Measurements from ENCODE around the gene RBMXL2. TPM values are rescaled to one million over a fixed set of nuclear protein-coding genes. Genes with fewer than 3 reads are reported as not detected.

The RBMXL2 gene
- polyA plus RNA-seq, 1 donor (not counting 4 experiments of a cell fraction or from before 2014, with no cell fraction given) = not detected

DNA sequence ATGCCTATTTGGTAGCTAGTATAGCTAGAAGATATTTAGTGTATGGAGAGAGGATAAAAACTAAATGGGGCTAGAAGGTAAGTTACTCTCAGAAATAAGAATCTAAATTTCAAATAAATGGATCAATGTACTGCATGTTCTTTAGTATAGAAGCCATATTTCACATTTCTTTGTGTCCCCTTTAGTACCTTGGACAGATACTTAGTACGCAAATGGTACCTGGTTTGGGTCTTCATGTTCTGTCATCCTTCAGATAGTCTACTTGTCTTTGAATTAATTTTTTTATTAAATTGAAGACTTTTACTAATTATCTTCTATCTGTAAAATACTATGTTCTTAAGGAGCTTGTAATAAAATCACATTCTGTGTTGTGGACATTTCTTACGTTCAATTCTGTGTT lies 26.3 kb upstream of the RBMXL2 start:
- Histone ChIP-seq H3K9ac (ENCODE audit: control insufficient read depth, extremely low read depth, insufficient read depth, low read length) (no peak overlapping the region), H3K4me1 (ENCODE audit: control insufficient read depth, extremely low read depth, insufficient read depth, low read length) (no peaks in the 10 kb centered on the region), H3K79me2 (ENCODE audit: control insufficient read depth, insufficient read depth, low read length) (no peaks in the 10 kb centered on the region), H3K4me2 (ENCODE audit: control insufficient read depth, extremely low read depth, insufficient read depth, low read depth, low read length) (no peak overlapping the region), H3K9me3 (ENCODE audit: control insufficient read depth, low read depth, low read length) (no peaks in the 10 kb centered on the region), H3K36me3 (ENCODE audit: control insufficient read depth in 2 of 2, extremely low read depth in 1 of 2, insufficient read depth in 2 of 2, low read length in 2 of 2) (no peaks in the 10 kb centered on the region), H3K27ac (ENCODE audit: control insufficient read depth, insufficient read depth, low read length) (no peak overlapping the region), H4K20me1 (ENCODE audit: control insufficient read depth, extremely low read depth, insufficient read depth, low read length) (no peaks in the 10 kb centered on the region), H2AFZ (ENCODE audit: control insufficient read depth, low read length) (no peak overlapping the region), H3K27me3 (ENCODE audit: control insufficient read depth, extremely low read depth, insufficient read depth, low read length) (no peaks in the 10 kb centered on the region), H3K4me3 (ENCODE audit: control insufficient read depth in 2 of 3, extremely low read depth in 1 of 3, insufficient read depth in 2 of 3, low read depth in 1 of 3, low read length in 3 of 3) (no peak overlapping the region), H3K9me1 (ENCODE audit: control insufficient read depth, extremely low read depth, insufficient read depth, low read length) (no peaks in the 10 kb centered on the region)
- DNase-seq (ENCODE audit: low read depth, low spot score) = no peak
- dilution Hi-C loops (cut with MboI; ENCODE audit: extremely low pct_ligation_motif_present, low sequenced_read_pairs) = no loop called here
- TF ChIP-seq EZH2 (IDR thresholded peaks at IDR 0.05; ENCODE audit: low read length) = no peak
- TF ChIP-seq, protein P1, sequence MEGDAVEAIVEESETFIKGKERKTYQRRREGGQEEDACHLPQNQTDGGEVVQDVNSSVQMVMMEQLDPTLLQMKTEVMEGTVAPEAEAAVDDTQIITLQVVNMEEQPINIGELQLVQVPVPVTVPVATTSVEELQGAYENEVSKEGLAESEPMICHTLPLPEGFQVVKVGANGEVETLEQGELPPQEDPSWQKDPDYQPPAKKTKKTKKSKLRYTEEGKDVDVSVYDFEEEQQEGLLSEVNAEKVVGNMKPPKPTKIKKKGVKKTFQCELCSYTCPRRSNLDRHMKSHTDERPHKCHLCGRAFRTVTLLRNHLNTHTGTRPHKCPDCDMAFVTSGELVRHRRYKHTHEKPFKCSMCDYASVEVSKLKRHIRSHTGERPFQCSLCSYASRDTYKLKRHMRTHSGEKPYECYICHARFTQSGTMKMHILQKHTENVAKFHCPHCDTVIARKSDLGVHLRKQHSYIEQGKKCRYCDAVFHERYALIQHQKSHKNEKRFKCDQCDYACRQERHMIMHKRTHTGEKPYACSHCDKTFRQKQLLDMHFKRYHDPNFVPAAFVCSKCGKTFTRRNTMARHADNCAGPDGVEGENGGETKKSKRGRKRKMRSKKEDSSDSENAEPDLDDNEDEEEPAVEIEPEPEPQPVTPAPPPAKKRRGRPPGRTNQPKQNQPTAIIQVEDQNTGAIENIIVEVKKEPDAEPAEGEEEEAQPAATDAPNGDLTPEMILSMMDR (optimal IDR thresholded peaks at IDR 0.05 in 1 of 3, IDR thresholded peaks at IDR 0.05 in 1 of 3, conservative IDR thresholded peaks at IDR 0.05 in 1 of 3; ENCODE audit: extremely low read depth in 1 of 3, insufficient read depth in 2 of 3, low read length in 3 of 3) = no peak
- no peak for FAIRE-seq

DNA sequence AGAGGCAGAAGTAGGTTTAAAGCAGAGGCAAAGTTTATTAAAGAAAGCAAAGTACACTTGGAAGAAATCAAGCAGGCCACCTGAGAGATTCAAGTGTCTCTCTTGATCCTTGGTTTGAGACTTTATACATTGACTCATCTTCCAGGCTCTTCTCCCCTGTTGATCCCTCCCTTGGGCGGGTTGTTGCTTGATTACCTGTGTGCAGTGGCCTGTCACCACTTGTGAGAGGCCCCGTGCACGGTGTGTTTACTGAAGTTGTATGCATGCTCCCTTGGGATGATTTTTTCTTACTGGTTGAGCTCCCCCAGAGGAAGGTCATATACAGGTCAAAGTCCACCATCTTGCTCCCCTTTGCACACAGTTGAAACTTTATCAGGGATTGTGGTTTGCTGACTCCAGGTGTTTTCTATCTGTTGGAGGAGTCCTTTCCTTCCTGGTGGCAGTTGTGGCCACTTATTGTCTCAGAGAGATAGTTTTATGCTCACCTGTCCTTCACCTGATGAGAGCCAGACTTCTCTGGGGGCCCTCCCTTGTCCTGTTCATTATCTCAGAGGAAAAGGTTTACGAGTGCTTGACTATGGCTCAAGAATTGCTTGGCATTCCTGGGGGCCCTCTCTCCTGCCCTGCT lies 16.3 kb upstream of the RBMXL2 start:
- Histone ChIP-seq H3K27me3 (ENCODE audit: control insufficient read depth, extremely low read depth, insufficient read depth, low read length) (no peaks in the 10 kb centered on the region), H3K4me1 (ENCODE audit: control insufficient read depth, extremely low read depth, insufficient read depth, low read length) (no peaks in the 10 kb centered on the region), H3K36me3 (ENCODE audit: control insufficient read depth in 2 of 2, extremely low read depth in 1 of 2, insufficient read depth in 2 of 2, low read length in 2 of 2) (no peaks in the 10 kb centered on the region), H3K27ac (ENCODE audit: control insufficient read depth, insufficient read depth, low read length) (no peak overlapping the region), H2AFZ (ENCODE audit: control insufficient read depth, low read length) (no peak overlapping the region), H3K9ac (ENCODE audit: control insufficient read depth, extremely low read depth, insufficient read depth, low read length) (no peak overlapping the region), H4K20me1 (ENCODE audit: control insufficient read depth, extremely low read depth, insufficient read depth, low read length) (no peaks in the 10 kb centered on the region), H3K9me3 (ENCODE audit: control insufficient read depth, low read depth, low read length) (no peaks in the 10 kb centered on the region), H3K9me1 (ENCODE audit: control insufficient read depth, extremely low read depth, insufficient read depth, low read length) (no peaks in the 10 kb centered on the region), H3K79me2 (ENCODE audit: control insufficient read depth, insufficient read depth, low read length) (no peaks in the 10 kb centered on the region), H3K4me2 (ENCODE audit: control insufficient read depth, extremely low read depth, insufficient read depth, low read depth, low read length) (no peak overlapping the region), H3K4me3 (ENCODE audit: control insufficient read depth in 2 of 3, extremely low read depth in 1 of 3, insufficient read depth in 2 of 3, low read depth in 1 of 3, low read length in 3 of 3) (no peak overlapping the region)
- FAIRE-seq (no peak), DNase-seq (ENCODE audit: low read depth, low spot score) (peak; percentile 11)
- TF ChIP-seq EZH2 (IDR thresholded peaks at IDR 0.05; ENCODE audit: low read length) = no peak
- TF ChIP-seq, protein P1 (optimal IDR thresholded peaks at IDR 0.05 in 1 of 3, IDR thresholded peaks at IDR 0.05 in 1 of 3, conservative IDR thresholded peaks at IDR 0.05 in 1 of 3; ENCODE audit: extremely low read depth in 1 of 3, insufficient read depth in 2 of 3, low read length in 3 of 3) = no peak
- dilution Hi-C loops (cut with MboI; ENCODE audit: extremely low pct_ligation_motif_present, low sequenced_read_pairs) = no loop called here
